Ishikawa (cell line): Measurements from ENCODE around the gene TMEM127.

Experiments used
- CEBPB ChIP-seq: IDR thresholded peaks from 2 replicates; pipeline ENCODE4 v1.6.1; 2012
- CREB1 ChIP-seq: IDR thresholded peaks from 2 replicates; pipeline ENCODE4 v1.6.1; 2012; ENCODE audit warnings: low read depth
- EGR1 ChIP-seq: IDR thresholded peaks from 2 replicates; pipeline ENCODE4 v1.6.1; 2012
- EP300 ChIP-seq: IDR thresholded peaks from 2 replicates; pipeline ENCODE4 v1.6.1; 2012; ENCODE audit warnings: borderline replicate concordance
- FOXM1 ChIP-seq: IDR thresholded peaks from 2 replicates; pipeline ENCODE4 v1.6.1; 2012; ENCODE audit warnings: low read depth, borderline replicate concordance
- NFIC ChIP-seq: IDR thresholded peaks from 2 replicates; pipeline ENCODE4 v1.6.1; 2012
- RAD21 ChIP-seq: IDR thresholded peaks from 2 replicates; pipeline ENCODE4 v1.6.1; 2012; ENCODE audit warnings: low read depth
- TAF1 ChIP-seq: IDR thresholded peaks from 2 replicates; pipeline ENCODE4 v1.6.1; 2012; ENCODE audit warnings: low read depth, mild to moderate bottlenecking
- TCF12 ChIP-seq: IDR thresholded peaks from 2 replicates; pipeline ENCODE4 v1.6.1; 2012; ENCODE audit warnings: low read depth
- TEAD4 ChIP-seq: IDR thresholded peaks from 2 replicates; pipeline ENCODE4 v1.6.1; 2012
- USF1 ChIP-seq: IDR thresholded peaks from 2 replicates; pipeline ENCODE4 v1.6.1; 2012
- YY1 ChIP-seq: IDR thresholded peaks from 2 replicates; pipeline ENCODE4 v1.6.1; 2012; ENCODE audit warnings: low read depth
- ZBTB7A ChIP-seq: IDR thresholded peaks from 2 replicates; pipeline ENCODE4 v1.6.1; 2012; ENCODE audit warnings: low read depth
- TF ChIP-seq, protein P1 (sequence below): IDR thresholded peaks from 2 replicates; pipeline ENCODE4 v1.6.1; 2012; ENCODE audit warnings: low read depth, mild to moderate bottlenecking
- TF ChIP-seq, protein P2 (sequence below): IDR thresholded peaks from 2 replicates; pipeline ENCODE4 v1.6.1; 2012

Gene TMEM127

GRCh38 chr2:96239091-96239490 lies 26.7 kb downstream of the TMEM127 start:
- TF ChIP-seq TEAD4, result no peak
- TF ChIP-seq FOXM1, result no peak
- TF ChIP-seq, protein P1, sequence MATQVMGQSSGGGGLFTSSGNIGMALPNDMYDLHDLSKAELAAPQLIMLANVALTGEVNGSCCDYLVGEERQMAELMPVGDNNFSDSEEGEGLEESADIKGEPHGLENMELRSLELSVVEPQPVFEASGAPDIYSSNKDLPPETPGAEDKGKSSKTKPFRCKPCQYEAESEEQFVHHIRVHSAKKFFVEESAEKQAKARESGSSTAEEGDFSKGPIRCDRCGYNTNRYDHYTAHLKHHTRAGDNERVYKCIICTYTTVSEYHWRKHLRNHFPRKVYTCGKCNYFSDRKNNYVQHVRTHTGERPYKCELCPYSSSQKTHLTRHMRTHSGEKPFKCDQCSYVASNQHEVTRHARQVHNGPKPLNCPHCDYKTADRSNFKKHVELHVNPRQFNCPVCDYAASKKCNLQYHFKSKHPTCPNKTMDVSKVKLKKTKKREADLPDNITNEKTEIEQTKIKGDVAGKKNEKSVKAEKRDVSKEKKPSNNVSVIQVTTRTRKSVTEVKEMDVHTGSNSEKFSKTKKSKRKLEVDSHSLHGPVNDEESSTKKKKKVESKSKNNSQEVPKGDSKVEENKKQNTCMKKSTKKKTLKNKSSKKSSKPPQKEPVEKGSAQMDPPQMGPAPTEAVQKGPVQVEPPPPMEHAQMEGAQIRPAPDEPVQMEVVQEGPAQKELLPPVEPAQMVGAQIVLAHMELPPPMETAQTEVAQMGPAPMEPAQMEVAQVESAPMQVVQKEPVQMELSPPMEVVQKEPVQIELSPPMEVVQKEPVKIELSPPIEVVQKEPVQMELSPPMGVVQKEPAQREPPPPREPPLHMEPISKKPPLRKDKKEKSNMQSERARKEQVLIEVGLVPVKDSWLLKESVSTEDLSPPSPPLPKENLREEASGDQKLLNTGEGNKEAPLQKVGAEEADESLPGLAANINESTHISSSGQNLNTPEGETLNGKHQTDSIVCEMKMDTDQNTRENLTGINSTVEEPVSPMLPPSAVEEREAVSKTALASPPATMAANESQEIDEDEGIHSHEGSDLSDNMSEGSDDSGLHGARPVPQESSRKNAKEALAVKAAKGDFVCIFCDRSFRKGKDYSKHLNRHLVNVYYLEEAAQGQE, result no peak
- TF ChIP-seq CEBPB, result no peak
- no peak for TF ChIP-seq TAF1
- TF ChIP-seq, protein P2, sequence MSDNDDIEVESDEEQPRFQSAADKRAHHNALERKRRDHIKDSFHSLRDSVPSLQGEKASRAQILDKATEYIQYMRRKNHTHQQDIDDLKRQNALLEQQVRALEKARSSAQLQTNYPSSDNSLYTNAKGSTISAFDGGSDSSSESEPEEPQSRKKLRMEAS, result no peak
- TF ChIP-seq EGR1, result no peak
- TF ChIP-seq TCF12, result no peak
- no peak for TF ChIP-seq CREB1
- TF ChIP-seq NFIC, result no peak

DNA sequence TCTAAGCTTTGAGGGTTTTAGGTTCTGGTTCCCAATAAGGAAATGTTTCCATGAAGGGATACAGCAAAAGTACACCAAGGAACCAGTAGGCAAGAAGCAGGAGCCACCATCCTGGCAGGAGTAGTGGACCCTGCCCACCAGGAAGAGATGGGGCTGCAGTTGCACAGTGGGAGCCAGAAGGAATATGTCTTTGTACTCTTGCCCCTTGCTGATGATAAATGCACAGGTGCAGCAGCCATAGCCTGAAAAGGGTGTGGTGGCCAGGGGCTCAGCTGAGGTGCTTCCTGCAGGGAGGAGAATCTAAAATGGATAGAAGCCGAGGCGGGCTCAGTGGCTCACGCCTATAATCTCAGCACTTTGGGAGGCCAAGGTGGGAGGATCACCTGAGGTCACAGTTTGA lies 27.5 kb downstream of the TMEM127 start:
- TF ChIP-seq CREB1, result no peak
- no peak for TF ChIP-seq EP300
- no peak for TF ChIP-seq NFIC
- no peak for TF ChIP-seq TCF12
- TF ChIP-seq, protein P2, result no peak

DNA sequence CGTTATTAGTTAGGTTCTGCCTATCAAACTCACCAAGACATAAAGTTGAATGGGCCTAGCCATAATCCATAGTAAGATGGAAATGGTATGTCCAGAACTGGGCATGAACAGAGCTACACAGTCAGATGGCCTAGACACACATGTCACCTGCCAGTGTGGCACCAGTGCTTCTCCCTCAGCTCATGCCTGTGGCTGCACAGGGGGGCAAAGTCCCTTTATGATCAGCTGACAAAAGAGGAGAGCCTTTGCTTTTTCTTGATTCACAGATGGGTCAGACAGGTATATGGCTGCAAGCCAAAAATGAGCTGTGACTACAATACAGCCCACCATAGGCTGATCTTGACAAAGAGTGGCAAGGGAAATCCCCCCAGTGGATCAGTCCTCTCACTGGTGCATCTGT lies 28.9 kb downstream of the TMEM127 start:
- TF ChIP-seq USF1, result no peak
- TF ChIP-seq TEAD4, result no peak
- no peak for TF ChIP-seq YY1
- no peak for TF ChIP-seq CREB1
- TF ChIP-seq CEBPB, result no peak
- TF ChIP-seq RAD21, result no peak
- TF ChIP-seq ZBTB7A, result no peak

DNA sequence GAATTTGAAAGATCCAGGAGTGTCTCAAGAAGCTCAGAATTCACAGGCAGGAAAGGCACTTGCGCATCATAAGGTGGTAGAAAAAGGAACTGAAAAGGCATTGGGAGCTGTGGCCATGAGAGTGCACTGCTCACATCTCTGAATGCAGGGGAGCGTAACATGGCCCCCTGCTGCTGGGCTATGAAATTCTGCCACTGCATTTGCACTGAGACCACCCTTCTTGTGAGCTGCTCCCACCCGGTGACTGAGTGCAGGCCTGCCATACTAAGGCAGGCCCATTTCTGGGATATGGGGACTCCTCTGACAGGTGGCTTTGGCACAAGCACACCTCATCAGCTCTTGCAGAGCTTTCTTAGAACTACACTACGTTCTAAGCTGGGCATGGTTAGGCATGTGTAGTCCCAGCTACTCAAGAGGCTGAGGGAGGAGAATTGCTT lies 31.9 kb downstream of the TMEM127 start:
- TF ChIP-seq EP300 (no peak), CEBPB (no peak), TEAD4 (no peak), TCF12 (no peak), ZBTB7A (no peak), EGR1 (no peak)
- TF ChIP-seq, protein P2, result no peak

GRCh38 chr2:96233436-96233835 lies 32.4 kb downstream of the TMEM127 start:
- TF ChIP-seq TEAD4 (no peak), FOXM1 (no peak), NFIC (no peak), CREB1 (no peak), TAF1 (no peak), TCF12 (no peak)
- TF ChIP-seq, protein P2, result no peak

DNA sequence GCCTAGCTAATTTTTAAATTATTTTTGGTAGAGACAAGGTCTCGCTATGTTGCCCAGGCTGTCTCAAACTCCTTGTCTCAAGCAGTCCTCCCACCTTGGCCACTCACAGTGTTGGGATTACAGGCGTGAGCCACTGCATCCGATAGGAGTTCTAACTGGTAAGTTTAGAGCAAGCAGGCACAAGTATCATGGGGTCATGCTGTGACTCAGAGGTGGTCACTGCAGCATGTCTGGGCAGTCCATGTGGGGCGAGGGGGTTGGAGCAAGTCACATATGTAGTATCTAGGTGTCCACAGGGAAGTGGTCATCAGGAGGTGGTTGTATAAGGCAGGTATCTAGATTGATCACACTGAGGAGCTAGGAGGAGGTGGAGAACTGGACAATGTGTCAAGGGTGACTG lies 34.5 kb downstream of the TMEM127 start:
- TF ChIP-seq ZBTB7A (no peak), CREB1 (no peak), FOXM1 (no peak), EP300 (no peak), YY1 (no peak), USF1 (no peak), RAD21 (no peak), CEBPB (no peak), TEAD4 (no peak), TCF12 (no peak), EGR1 (no peak), NFIC (no peak), TAF1 (no peak)
- TF ChIP-seq, protein P1, result no peak
- TF ChIP-seq, protein P2, result no peak
